CD4-positive, alpha-beta T cell treated with Interleukin-10 for 1 hour (primary cell): ENCODE data around the gene THAP12.
"Not testable (repeated sequence)": the region's sequence is repeated elsewhere in the genome, so short reads cannot be mapped to it uniquely, and the experiment has no call there.

Experiments used
- DNase-seq: peaks from one replicate; pipeline ENCODE4 v3.0.0-alpha.2; 2020

The THAP12 gene

GRCh38 chr11:76380977-76381719, at the start of gene THAP12, which contains the start of gene GVQW3:
Gene THAP12 (minus strand): TSS chr11:76381132. CDS start chr11:76380836, 296 bp downstream.
Gene GVQW3 (plus strand): TSS chr11:76381323. CDS start chr11:76381829, 506 bp downstream.
- DNase-seq, result peak; percentile 98

GRCh38 chr11:76426660-76427059, 45.7 kb upstream of the THAP12 start:
- DNase-seq, result no peak

- no peak for DNase-seq
Observed at GRCh38 chr11:76424891-76425290, 44.0 kb upstream of the THAP12 start.

- no peak for DNase-seq
Observed at GRCh38 chr11:76424379-76424778, 43.4 kb upstream of the THAP12 start.

GRCh38 chr11:76419896-76420295, 39.0 kb upstream of the THAP12 start:
- DNase-seq, result peak; percentile 25

- DNase-seq, result no peak
Observed at GRCh38 chr11:76415073-76415472, 34.1 kb upstream of the THAP12 start.

- no peak for DNase-seq
Observed at GRCh38 chr11:76410851-76411357, 30.0 kb upstream of the THAP12 start.

- no peak for DNase-seq
Observed at GRCh38 chr11:76408171-76408965, 27.4 kb upstream of the THAP12 start.

- DNase-seq, result no peak
Observed at GRCh38 chr11:76406359-76406758, 25.4 kb upstream of the THAP12 start.

- not testable (repeated sequence) for DNase-seq
Observed at GRCh38 chr11:76401484-76401883, 20.6 kb upstream of the THAP12 start.

- no peak for DNase-seq
Observed at GRCh38 chr11:76400967-76401366, 20.0 kb upstream of the THAP12 start.

- no peak for DNase-seq
Observed at GRCh38 chr11:76397383-76397782, 16.5 kb upstream of the THAP12 start.

GRCh38 chr11:76395296-76395695, 14.4 kb upstream of the THAP12 start:
- DNase-seq, result no peak

GRCh38 chr11:76394411-76394810, 13.5 kb upstream of the THAP12 start:
- DNase-seq, result no peak

GRCh38 chr11:76392870-76393269, 11.9 kb upstream of the THAP12 start:
- no peak for DNase-seq

GRCh38 chr11:76391811-76392475, 11.0 kb upstream of the THAP12 start:
- DNase-seq, result no peak

- DNase-seq, result no peak
Observed at GRCh38 chr11:76391021-76391420, 10.1 kb upstream of the THAP12 start.

GRCh38 chr11:76388408-76388807, 7.5 kb upstream of the THAP12 start:
- no peak for DNase-seq

- no peak for DNase-seq
Observed at GRCh38 chr11:76385903-76386302, 5.0 kb upstream of the THAP12 start.

- no peak for DNase-seq
Observed at GRCh38 chr11:76382209-76382608, 1.3 kb upstream of the THAP12 start.

GRCh38 chr11:76380159-76380976, 564 bp downstream of the THAP12 start:
- peak; percentile 67 for DNase-seq

GRCh38 chr11:76379807-76380158, 1.1 kb downstream of the THAP12 start:
- no peak for DNase-seq
